IMR-90 (cell line): ENCODE measurements around the gene RASSF8. TPM values are rescaled to one million over a fixed set of nuclear protein-coding genes. Genes with fewer than 3 reads are reported as not detected.

Experiments used
- ATAC-seq: fragments of 200-7000 bp; cut with Tn5 transposase; 2 replicates; pipeline ENCODE4 v1.9.1; 2020; ENCODE audit warnings: low read depth, mild to moderate bottlenecking, moderate library complexity
- BruUV-seq: library from RNA; stranded (reverse); fragments of 400-500 nt; replicated peaks from 2 replicates; lab custom pipeline; 2021; lab: Mats Ljungman, UMichigan
- CTCF ChIA-PET: fragments of 300-600 bp; formaldehyde crosslinking; extraction: SDS; loops from one replicate; lab custom pipeline; 2021; ENCODE audit warnings: antibody characterized with exemption; lab: Yijun Ruan, JAX
- POLR2A ChIA-PET: fragments of 300-600 bp; sonication (Branson Sonifier 250); formaldehyde crosslinking; loops from one replicate; lab custom pipeline; 2022; ENCODE audit warnings: antibody characterized with exemption; ENCODE audit not compliant: unreplicated experiment; lab: Charles Lee
- DNase-seq: peaks from one replicate; pipeline ENCODE4 v3.0.0; 2013
- H2AFZ ChIP-seq: replicated peaks from 2 replicates; pipeline ENCODE3; 2013; ENCODE audit warnings: low read length, mild to moderate bottlenecking; ENCODE audit not compliant: poor library complexity
- H2AK5ac ChIP-seq: 2 replicates; pipeline ENCODE4 v1.6.1; 2013; ENCODE audit warnings: low read depth, low read length, inconsistent platforms
- H2AK9ac ChIP-seq: replicated peaks from 2 replicates; pipeline ENCODE3; 2013; ENCODE audit warnings: mild to moderate bottlenecking, low read depth, low read length, moderate library complexity; ENCODE audit not compliant: poor library complexity
- H2BK120ac ChIP-seq: 2 replicates; pipeline ENCODE4 v1.6.1; 2013; ENCODE audit warnings: low read depth, low read length, inconsistent platforms
- H2BK15ac ChIP-seq: 3 replicates; pipeline ENCODE4 v1.6.1; 2013; ENCODE audit warnings: low read depth, low read length, inconsistent platforms
- H2BK20ac ChIP-seq: 2 replicates; pipeline ENCODE4 v1.6.1; 2013; ENCODE audit warnings: low read depth, mild to moderate bottlenecking, inconsistent platforms, low read length, moderate library complexity
- H2BK5ac ChIP-seq: 2 replicates; pipeline ENCODE4 v1.6.1; 2013; ENCODE audit warnings: mild to moderate bottlenecking, low read depth, low read length, inconsistent platforms; ENCODE audit not compliant: poor library complexity, severe bottlenecking
- H3K14ac ChIP-seq: replicated peaks from 2 replicates; pipeline ENCODE4 v1.6.1; 2013; ENCODE audit warnings: low read depth, low read length, inconsistent platforms
- H3K18ac ChIP-seq: 2 replicates; pipeline ENCODE4 v1.6.1; 2013; ENCODE audit warnings: low read depth, low read length, control low read depth
- H3K23ac ChIP-seq: 2 replicates; pipeline ENCODE4 v1.6.1; 2013; ENCODE audit warnings: low read depth, low read length, inconsistent platforms
- H3K27ac ChIP-seq: 2 replicates; pipeline ENCODE4 v1.5.1; 2013; ENCODE audit warnings: mild to moderate bottlenecking, control low read depth, low read length; ENCODE audit not compliant: insufficient read depth
- H3K27me3 ChIP-seq: 2 replicates; pipeline ENCODE4 v1.6.1; 2013; ENCODE audit warnings: low read length; ENCODE audit not compliant: control insufficient read depth, insufficient read depth
- H3K36me3 ChIP-seq: 2 replicates; pipeline ENCODE4 v1.6.1; 2013; ENCODE audit warnings: low read length, mixed read lengths; ENCODE audit not compliant: control insufficient read depth, insufficient read depth
- H3K4ac ChIP-seq: 2 replicates; pipeline ENCODE4 v1.6.1; 2013; ENCODE audit warnings: low read depth, low read length, inconsistent platforms
- H3K4me1 ChIP-seq: 2 replicates; pipeline ENCODE4 v1.6.1; 2013; ENCODE audit warnings: low read length, mixed read lengths; ENCODE audit not compliant: control insufficient read depth, insufficient read depth
- H3K4me2 ChIP-seq: 2 replicates; pipeline ENCODE4 v1.6.1; 2013; ENCODE audit warnings: low read depth, mild to moderate bottlenecking, control low read depth, low read length, moderate library complexity
- H3K4me3 ChIP-seq: 2 replicates; pipeline ENCODE4 v1.5.1; 2013; ENCODE audit warnings: low read depth, mild to moderate bottlenecking, control low read depth, low read length, moderate library complexity; ENCODE audit not compliant: insufficient read depth
- H3K56ac ChIP-seq: 2 replicates; pipeline ENCODE4 v1.6.1; 2013; ENCODE audit warnings: low read length, inconsistent platforms; ENCODE audit not compliant: insufficient read depth; ENCODE audit errors: extremely low read depth
- H3K79me1 ChIP-seq, 2 experiments: 2 replicates each; pipeline ENCODE4 v1.6.1; 2013; ENCODE audit warnings: low read length in 2 of 2, inconsistent platforms in 1 of 2, low read depth in 1 of 2
- H3K9ac ChIP-seq: 2 replicates; pipeline ENCODE4 v1.6.1; 2013; ENCODE audit warnings: low read depth, low read length, control low read depth
- H3K9me1 ChIP-seq: 2 replicates; pipeline ENCODE4 v1.6.1; 2013; ENCODE audit warnings: low read length, inconsistent platforms; ENCODE audit not compliant: insufficient read depth
- H3K9me3 ChIP-seq: 2 replicates; pipeline ENCODE4 v1.6.1; 2013; ENCODE audit warnings: low read length; ENCODE audit not compliant: control insufficient read depth, insufficient read depth
- H4K20me1 ChIP-seq: 2 replicates; pipeline ENCODE4 v1.6.1; 2013; ENCODE audit warnings: low read length, inconsistent platforms; ENCODE audit not compliant: insufficient read depth
- H4K5ac ChIP-seq: 2 replicates; pipeline ENCODE4 v1.6.1; 2013; ENCODE audit warnings: mild to moderate bottlenecking, low read depth, low read length, control low read depth
- H4K8ac ChIP-seq, 2 experiments: 2 replicates each; pipeline ENCODE4 v1.6.1; 2013; ENCODE audit warnings: low read depth in 2 of 2, low read length in 2 of 2, control low read depth in 1 of 2, inconsistent platforms in 1 of 2
- H4K91ac ChIP-seq: 2 replicates; pipeline ENCODE4 v1.6.1; 2013; ENCODE audit warnings: low read depth, low read length, inconsistent platforms; ENCODE audit not compliant: insufficient read depth
- BHLHE40 ChIP-seq: fragments of 150-350 bp; IDR thresholded peaks from 2 replicates; pipeline ENCODE4 v1.6.1; 2016; ENCODE audit warnings: mild to moderate bottlenecking, low read depth, low read length
- FOS ChIP-seq: fragments of 150-350 bp; IDR thresholded peaks from 2 replicates; pipeline ENCODE4 v1.6.1; 2016; ENCODE audit warnings: low read depth, low read length
- RAD21 ChIP-seq: IDR thresholded peaks from 2 replicates; pipeline ENCODE4 v1.6.1; 2012; ENCODE audit warnings: low read length, improper control_type of control experiment
- RCOR1 ChIP-seq: IDR thresholded peaks from 2 replicates; pipeline ENCODE4 v1.6.1; 2012; ENCODE audit warnings: mild to moderate bottlenecking, low read length, improper control_type of control experiment; ENCODE audit not compliant: insufficient replicate concordance
- RFX5 ChIP-seq: IDR thresholded peaks from 2 replicates; pipeline ENCODE4 v1.8.0; 2012; ENCODE audit warnings: low read depth, mild to moderate bottlenecking, low read length, moderate library complexity
- dilution Hi-C: fragments of 300-500 bp; cut with HindIII; formaldehyde crosslinking; loops from one replicate; pipeline ENCODE4 v1.14.3; 2018; ENCODE audit warnings: low sequenced_read_pairs; ENCODE audit not compliant: unreplicated experiment
- in situ Hi-C: fragments of 300-500 bp; cut with MboI; formaldehyde crosslinking; loops from 3 replicates; pipeline ENCODE4 v1.14.3; 2019; ENCODE audit warnings: low sequenced_read_pairs, inconsistent platforms, mixed read lengths
- intact Hi-C: fragments of 100-400 bp; cut with micrococcal nuclease; formaldehyde crosslinking; loops from 2 replicates; pipeline ENCODE4 v1.10.0; 2022
- polyA plus RNA-seq, 3 experiments: library from polyadenylated mRNA; depleted of rRNA; stranded (reverse); fragments of >200 nt; gene quantifications; 2 replicates each; pipeline ENCODE4 v1.2.3, GENCODE V29; 2012; ENCODE audit warnings: low replicate concordance in 1 of 3
- total RNA-seq: library from RNA; depleted of rRNA; stranded (reverse); fragments of >200 nt; gene quantifications from 2 replicates; pipeline ENCODE4 v1.2.3, GENCODE V29; 2012
- TF ChIP-seq, protein P1 (sequence below): conservative IDR thresholded peaks from 2 replicates; pipeline ENCODE4 v1.5.1; 2012; ENCODE audit warnings: mild to moderate bottlenecking, low read depth, low read length, improper control_type of control experiment

Gene RASSF8
- total and polyA plus RNA-seq, 2 of the 4 experiments (the other 2 are of a cell fraction): 10.8 to 50.5 TPM

DNA sequence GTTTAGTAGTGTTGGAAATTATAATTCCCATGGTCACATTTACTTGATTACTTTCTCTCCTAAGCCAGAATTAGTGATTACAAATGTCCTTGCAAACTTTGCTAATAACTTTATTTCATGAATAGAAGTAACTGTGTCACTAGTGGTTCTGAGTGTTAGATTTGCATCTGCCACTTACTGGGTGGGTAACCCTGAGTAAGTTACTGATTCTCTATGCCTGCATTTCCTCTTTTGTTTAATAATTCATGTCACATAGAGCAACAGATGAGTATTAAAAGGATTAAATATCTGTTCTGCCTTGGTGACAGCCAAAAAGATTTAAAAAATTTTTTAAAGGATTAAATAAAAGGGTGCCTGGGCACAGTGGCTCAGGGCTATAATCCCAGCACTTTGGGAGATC is 87.7 kb downstream of the RASSF8 start:
- no peak overlapping the region for H4K8ac ChIP-seq
- H2BK20ac ChIP-seq: no peak overlapping the region
- H2BK120ac ChIP-seq: no peak overlapping the region
- H2BK15ac ChIP-seq: no peak overlapping the region
- H2AFZ ChIP-seq: no peak overlapping the region
- ChIA-PET POLR2A (no interaction called here), CTCF (no interaction called here)
- no peak overlapping the region for H2AK9ac ChIP-seq
- H3K9ac ChIP-seq: no peak overlapping the region
- peaks cover 14% of the 10 kb centered on the region for H3K4me1 ChIP-seq
- no peak overlapping the region for H3K4me3 ChIP-seq
- no peak overlapping the region for H3K4me2 ChIP-seq
- no peak overlapping the region for H3K23ac ChIP-seq
- no peak overlapping the region for H3K14ac ChIP-seq
- intact Hi-C loops (no loop called here), dilution Hi-C loops (no loop called here), in situ Hi-C loops (loop anchor here (25.0 kb wide), 2 partner anchors 809 to 1059 kb away; no protein-coding TSS in a partner anchor)
- no peaks in the 10 kb centered on the region for H3K9me3 ChIP-seq
- H3K4ac ChIP-seq: no peak overlapping the region
- no peaks in the 10 kb centered on the region for H3K36me3 ChIP-seq
- H3K27ac ChIP-seq: no peak overlapping the region
- no peak overlapping the region for H3K56ac ChIP-seq
- peaks cover 16% of the 10 kb centered on the region for H3K9me1 ChIP-seq
- TF ChIP-seq, protein P1, sequence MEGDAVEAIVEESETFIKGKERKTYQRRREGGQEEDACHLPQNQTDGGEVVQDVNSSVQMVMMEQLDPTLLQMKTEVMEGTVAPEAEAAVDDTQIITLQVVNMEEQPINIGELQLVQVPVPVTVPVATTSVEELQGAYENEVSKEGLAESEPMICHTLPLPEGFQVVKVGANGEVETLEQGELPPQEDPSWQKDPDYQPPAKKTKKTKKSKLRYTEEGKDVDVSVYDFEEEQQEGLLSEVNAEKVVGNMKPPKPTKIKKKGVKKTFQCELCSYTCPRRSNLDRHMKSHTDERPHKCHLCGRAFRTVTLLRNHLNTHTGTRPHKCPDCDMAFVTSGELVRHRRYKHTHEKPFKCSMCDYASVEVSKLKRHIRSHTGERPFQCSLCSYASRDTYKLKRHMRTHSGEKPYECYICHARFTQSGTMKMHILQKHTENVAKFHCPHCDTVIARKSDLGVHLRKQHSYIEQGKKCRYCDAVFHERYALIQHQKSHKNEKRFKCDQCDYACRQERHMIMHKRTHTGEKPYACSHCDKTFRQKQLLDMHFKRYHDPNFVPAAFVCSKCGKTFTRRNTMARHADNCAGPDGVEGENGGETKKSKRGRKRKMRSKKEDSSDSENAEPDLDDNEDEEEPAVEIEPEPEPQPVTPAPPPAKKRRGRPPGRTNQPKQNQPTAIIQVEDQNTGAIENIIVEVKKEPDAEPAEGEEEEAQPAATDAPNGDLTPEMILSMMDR: no peak
- no peak for TF ChIP-seq RAD21
- no peak for TF ChIP-seq RFX5
- no peak for TF ChIP-seq RCOR1
- TF ChIP-seq BHLHE40: no peak
- TF ChIP-seq FOS: no peak
- DNase-seq: no peak
- H3K18ac ChIP-seq: no peak overlapping the region
- H2BK5ac ChIP-seq: no peak overlapping the region
- H2AK5ac ChIP-seq: no peak overlapping the region
- no peak overlapping the region for H4K5ac ChIP-seq
- H4K91ac ChIP-seq: no peak overlapping the region
- BruUV-seq: no TSS peak
- peaks cover 26% of the 10 kb centered on the region for H4K20me1 ChIP-seq
- ATAC-seq: no peak
- H3K79me1 ChIP-seq: peaks cover 32 to 50% of the 10 kb centered on the region in 2 experiments
- no peaks in the 10 kb centered on the region for H3K27me3 ChIP-seq
